GM12872 (cell line): ENCODE data around the gene LPAR3.

Source experiments
- TF ChIP-seq, protein P1 (sequence below): IDR thresholded peaks from 3 replicates; pipeline ENCODE4 v1.5.1; 2011; ENCODE audit warnings: low read depth, mild to moderate bottlenecking, low read length, moderate library complexity; ENCODE audit not compliant: insufficient read depth

LPAR3 gene

DNA sequence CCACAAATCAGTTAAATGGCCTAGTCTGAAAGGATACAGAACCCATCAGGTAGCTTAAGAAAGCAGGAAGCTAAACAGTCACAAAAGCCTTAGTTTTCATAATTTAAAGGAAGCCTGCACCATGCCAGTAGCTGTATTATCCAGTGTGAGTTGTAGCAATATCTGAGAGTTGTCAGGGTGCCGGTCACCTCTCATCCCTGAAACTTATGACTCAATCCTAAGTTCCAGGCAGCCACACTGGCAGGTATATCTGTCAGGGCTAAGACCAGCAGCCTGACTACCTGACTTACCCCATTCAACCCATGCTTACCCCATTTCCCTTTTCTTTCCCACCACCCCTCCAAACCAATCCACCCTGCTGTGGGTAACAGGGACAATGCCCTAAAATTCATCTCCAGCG, 37.8 kb upstream of the LPAR3 start:
- TF ChIP-seq, protein P1, sequence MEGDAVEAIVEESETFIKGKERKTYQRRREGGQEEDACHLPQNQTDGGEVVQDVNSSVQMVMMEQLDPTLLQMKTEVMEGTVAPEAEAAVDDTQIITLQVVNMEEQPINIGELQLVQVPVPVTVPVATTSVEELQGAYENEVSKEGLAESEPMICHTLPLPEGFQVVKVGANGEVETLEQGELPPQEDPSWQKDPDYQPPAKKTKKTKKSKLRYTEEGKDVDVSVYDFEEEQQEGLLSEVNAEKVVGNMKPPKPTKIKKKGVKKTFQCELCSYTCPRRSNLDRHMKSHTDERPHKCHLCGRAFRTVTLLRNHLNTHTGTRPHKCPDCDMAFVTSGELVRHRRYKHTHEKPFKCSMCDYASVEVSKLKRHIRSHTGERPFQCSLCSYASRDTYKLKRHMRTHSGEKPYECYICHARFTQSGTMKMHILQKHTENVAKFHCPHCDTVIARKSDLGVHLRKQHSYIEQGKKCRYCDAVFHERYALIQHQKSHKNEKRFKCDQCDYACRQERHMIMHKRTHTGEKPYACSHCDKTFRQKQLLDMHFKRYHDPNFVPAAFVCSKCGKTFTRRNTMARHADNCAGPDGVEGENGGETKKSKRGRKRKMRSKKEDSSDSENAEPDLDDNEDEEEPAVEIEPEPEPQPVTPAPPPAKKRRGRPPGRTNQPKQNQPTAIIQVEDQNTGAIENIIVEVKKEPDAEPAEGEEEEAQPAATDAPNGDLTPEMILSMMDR, result no peak

DNA sequence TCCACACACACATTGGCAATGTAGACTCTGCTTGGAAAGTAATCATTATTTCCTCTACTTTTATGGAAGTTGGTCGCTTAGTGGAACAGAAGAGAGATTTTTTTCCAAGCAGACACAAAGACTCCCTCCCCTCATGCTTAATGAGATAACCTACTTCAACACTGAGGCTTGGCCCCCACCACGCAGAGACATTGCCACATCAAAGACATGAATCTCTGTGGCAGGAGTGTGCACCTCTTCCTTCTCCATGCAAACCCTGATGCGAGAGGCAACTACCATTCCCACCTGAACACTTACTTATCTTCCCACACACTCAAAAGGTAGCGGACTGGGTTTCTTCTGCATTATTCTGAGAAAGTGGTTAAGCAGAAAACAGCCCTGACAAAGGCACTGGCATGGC, 37.3 kb upstream of the LPAR3 start:
- TF ChIP-seq, protein P1, result no peak

GRCh38 chr1:84929581-84929980, 36.6 kb upstream of the LPAR3 start:
- TF ChIP-seq, protein P1, result no peak

- TF ChIP-seq, protein P1, result no peak
These were observed 36.0 kb upstream of the LPAR3 start for GRCh38 chr1:84928979-84929378.

GRCh38 chr1:84923317-84923716, 30.3 kb upstream of the LPAR3 start:
- TF ChIP-seq, protein P1, result no peak

DNA sequence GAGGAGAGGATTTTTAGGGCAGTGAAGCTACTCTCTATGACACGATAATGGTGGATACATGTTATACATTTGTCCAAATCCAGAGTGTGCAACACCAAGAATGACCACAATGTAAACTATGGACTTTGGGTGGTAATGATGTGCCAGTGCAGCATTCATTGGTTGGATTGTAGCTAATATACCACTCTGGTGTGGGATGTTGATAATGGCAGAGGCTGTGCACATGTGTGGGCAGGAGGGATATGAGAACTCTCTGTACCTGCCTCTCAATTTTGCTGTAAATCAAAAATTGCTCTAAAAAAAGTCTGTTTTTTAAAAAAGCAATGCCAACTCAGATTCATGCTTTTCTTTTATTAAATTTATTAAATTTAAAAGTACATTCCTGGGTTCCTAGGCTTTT, 27.2 kb upstream of the LPAR3 start:
- TF ChIP-seq, protein P1, result no peak

DNA sequence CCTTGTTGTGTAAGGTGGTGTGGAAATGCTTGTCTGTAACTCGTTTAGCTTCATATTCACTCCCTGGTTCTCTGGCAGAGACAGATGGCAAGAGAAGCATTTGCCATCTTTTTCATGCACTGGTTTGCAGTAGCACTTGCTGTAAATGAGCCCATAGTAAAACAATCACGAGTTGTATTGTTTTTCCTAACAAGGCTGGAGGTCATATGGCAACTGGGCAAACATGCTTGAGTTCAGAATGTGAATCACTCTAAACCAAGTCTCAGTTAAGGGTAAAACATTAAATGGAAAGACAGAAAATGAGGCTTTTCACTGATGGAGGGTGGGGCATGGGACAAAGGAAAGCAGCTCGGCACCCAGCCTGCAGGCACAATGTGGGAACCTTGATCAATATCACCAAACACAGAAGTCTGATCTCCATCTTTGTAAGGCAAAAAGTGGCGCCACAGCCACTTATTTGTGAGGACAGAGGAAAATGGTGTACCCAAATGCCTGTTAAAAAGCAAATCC, 26.5 kb upstream of the LPAR3 start:
- TF ChIP-seq, protein P1, result no peak
